ENCODE results near the gene TMEM260. TPM values are rescaled to one million over a fixed set of nuclear protein-coding genes. Genes with fewer than 3 reads are reported as not detected.

TMEM260 gene
- total RNA-seq, 4 donors from 2014 or later = 8.7 to 17.8 (median 11.2) TPM

DNA sequence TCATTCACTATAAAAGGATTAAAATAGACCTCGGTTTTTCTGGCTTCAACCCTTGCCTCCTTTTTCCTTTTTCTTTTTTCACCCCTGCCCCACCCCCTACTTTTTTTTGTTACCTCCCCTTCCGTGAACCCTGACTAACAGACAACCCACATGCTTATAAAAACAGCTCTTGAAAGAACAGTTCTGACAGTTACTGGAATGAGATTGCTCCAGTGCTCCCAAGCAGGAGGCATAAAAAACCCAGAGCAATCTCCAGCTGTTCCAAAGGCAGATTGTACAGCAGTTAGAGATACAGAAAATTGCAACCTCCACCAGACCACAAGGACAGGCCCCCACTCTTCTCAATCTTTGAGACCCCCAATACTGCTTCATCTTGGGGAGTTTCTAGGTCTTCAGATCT is 29.9 kb upstream of the TMEM260 start:
- no peaks in the 10 kb centered on the region for H3K4me1 ChIP-seq
- no peak for ATAC-seq
- H3K27me3 ChIP-seq = peaks cover 8% of the 10 kb centered on the region
- no peak overlapping the region for H3K27ac ChIP-seq
- no peaks in the 10 kb centered on the region for H3K36me3 ChIP-seq
- no peak overlapping the region for H3K4me3 ChIP-seq
- no peaks in the 10 kb centered on the region for H3K9me3 ChIP-seq
- TF ChIP-seq EP300 (IDR thresholded peaks at IDR 0.05) = no peak
- no peak for TF ChIP-seq POLR2AphosphoS5 (IDR thresholded peaks at IDR 0.05)
- TF ChIP-seq POLR2A (IDR thresholded peaks at IDR 0.05) = no peak
- TF ChIP-seq, protein P1, sequence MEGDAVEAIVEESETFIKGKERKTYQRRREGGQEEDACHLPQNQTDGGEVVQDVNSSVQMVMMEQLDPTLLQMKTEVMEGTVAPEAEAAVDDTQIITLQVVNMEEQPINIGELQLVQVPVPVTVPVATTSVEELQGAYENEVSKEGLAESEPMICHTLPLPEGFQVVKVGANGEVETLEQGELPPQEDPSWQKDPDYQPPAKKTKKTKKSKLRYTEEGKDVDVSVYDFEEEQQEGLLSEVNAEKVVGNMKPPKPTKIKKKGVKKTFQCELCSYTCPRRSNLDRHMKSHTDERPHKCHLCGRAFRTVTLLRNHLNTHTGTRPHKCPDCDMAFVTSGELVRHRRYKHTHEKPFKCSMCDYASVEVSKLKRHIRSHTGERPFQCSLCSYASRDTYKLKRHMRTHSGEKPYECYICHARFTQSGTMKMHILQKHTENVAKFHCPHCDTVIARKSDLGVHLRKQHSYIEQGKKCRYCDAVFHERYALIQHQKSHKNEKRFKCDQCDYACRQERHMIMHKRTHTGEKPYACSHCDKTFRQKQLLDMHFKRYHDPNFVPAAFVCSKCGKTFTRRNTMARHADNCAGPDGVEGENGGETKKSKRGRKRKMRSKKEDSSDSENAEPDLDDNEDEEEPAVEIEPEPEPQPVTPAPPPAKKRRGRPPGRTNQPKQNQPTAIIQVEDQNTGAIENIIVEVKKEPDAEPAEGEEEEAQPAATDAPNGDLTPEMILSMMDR (IDR thresholded peaks at IDR 0.05) = no peak
- WGBS, 2 donors (ENCODE audit: low coverage in 1 of 2) = 17% methylated on average over 2 of the region's 2 CpGs; no CpG with 5 or more reads in 1 of the 2 donors

DNA sequence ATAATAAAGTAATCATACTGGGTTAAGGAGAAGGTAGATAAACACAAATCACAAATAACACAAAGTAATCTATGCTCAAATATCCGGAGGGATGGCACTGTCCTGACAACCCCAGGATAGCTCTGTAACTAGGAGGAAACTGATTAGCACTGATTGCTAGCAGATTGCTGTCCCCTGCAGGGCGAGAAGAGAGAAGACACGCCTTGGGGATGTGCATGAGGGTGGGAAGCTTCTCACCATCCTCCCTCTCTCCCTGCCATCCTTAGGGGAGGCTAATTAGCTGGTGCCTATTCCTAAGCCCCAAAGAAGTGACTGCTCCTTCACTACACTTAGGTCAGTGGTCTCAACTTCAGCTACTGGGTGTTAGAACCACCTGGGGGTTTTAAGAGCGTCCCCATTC is 27.0 kb upstream of the TMEM260 start:
- Histone ChIP-seq H3K27me3 (peaks cover 15% of the 10 kb centered on the region), H3K27ac (no peak overlapping the region), H3K36me3 (no peaks in the 10 kb centered on the region), H3K4me1 (no peaks in the 10 kb centered on the region), H3K4me3 (no peak overlapping the region), H3K9me3 (no peaks in the 10 kb centered on the region)
- no peak for TF ChIP-seq POLR2A (IDR thresholded peaks at IDR 0.05)
- TF ChIP-seq EP300 (IDR thresholded peaks at IDR 0.05) = no peak
- TF ChIP-seq, protein P1 (IDR thresholded peaks at IDR 0.05) = no peak
- TF ChIP-seq POLR2AphosphoS5 (IDR thresholded peaks at IDR 0.05) = no peak
- ATAC-seq = no peak
- WGBS, 2 donors (ENCODE audit: low coverage in 1 of 2) = 27 to 60% methylated on average over 1 to 3 of the region's 4 CpGs

DNA sequence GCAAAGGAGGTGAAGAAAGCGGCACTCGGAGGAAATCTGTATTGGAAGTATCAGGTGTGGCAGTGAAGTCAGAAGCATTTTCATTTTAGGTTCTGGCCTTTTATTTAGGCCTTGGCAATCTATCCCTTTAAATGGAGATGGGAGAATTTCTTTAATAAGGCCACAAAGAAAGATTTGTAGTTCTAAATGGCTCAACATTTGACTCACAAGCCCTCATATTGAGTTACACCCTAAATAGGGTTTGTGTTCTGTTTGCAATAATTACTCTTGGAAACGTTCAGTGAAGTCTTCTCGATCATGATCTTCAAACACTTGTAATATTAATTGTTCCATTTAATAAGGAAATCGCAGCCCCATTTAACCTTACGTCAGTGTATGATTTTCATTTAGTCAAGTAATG is 25.3 kb upstream of the TMEM260 start:
- Histone ChIP-seq H3K27ac (no peak overlapping the region), H3K9me3 (no peaks in the 10 kb centered on the region), H3K4me1 (no peaks in the 10 kb centered on the region), H3K27me3 (peaks cover 23% of the 10 kb centered on the region), H3K4me3 (no peak overlapping the region), H3K36me3 (no peaks in the 10 kb centered on the region)
- ATAC-seq = no peak
- WGBS, 2 donors (ENCODE audit: low coverage in 1 of 2) = 71 to 80% methylated on average over 4 to 6 of the region's 6 CpGs
- TF ChIP-seq, protein P1 (IDR thresholded peaks at IDR 0.05) = no peak
- no peak for TF ChIP-seq POLR2A (IDR thresholded peaks at IDR 0.05)
- TF ChIP-seq POLR2AphosphoS5 (IDR thresholded peaks at IDR 0.05) = no peak
- TF ChIP-seq EP300 (IDR thresholded peaks at IDR 0.05) = no peak

DNA sequence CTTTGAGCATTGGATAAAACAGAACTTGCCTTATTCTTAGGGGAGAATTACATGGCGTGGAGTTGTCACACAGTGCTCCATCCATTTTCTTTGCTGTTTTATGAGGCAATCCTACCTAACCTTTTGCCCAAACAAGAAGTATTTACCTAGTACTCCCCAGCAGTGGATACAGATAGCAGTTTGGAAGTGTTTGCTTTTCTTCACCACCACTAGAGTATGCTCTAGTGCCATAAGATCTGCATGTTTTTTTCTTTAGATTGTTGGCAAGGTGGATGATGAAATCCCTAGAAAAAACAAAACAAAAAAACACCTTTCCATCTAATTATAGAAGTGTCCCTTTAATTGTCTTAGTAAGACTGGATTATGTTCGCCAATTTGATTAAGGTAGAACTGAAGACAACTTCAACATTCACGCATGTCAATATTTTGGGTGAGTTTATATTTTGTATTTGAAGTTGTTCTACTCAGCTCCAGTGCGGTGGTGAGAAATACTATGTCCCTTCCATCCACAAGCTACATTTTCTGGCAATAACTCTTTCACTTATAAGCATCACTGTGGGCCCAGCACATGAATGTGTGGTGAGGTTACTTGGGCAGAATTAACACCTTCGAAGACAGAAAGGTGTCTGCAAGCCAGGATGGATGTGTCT is 23.6 kb upstream of the TMEM260 start:
- Histone ChIP-seq H3K9me3 (no peaks in the 10 kb centered on the region), H3K27me3 (peaks cover 19% of the 10 kb centered on the region), H3K36me3 (no peaks in the 10 kb centered on the region), H3K4me1 (no peaks in the 10 kb centered on the region), H3K4me3 (no peak overlapping the region), H3K27ac (no peak overlapping the region)
- TF ChIP-seq POLR2AphosphoS5 (IDR thresholded peaks at IDR 0.05) = no peak
- no peak for TF ChIP-seq EP300 (IDR thresholded peaks at IDR 0.05)
- TF ChIP-seq, protein P1 (IDR thresholded peaks at IDR 0.05) = no peak
- no peak for TF ChIP-seq POLR2A (IDR thresholded peaks at IDR 0.05)
- no peak for ATAC-seq
- 48 to 67% methylated on average over 5 of the region's 5 CpGs for WGBS, 2 donors (ENCODE audit: low coverage in 1 of 2)

DNA sequence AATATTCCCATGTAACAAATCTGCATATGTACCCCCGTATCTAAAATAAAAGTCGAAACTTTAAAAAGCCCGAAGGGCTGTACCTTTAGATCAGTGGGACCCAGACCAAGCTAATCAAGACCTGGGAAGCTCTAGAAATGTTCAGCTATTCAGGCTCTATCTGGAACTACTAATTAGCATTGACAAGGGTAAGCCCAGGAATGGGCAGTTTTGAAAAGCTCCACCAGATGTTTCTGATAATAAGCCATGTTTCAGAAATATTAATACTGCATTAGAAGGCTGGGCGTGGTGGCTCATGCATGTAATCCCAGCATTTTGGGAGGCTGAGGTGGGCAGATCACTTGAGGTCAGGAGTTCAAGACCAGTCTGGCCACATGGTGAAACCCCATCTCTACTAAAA is 20.4 kb upstream of the TMEM260 start:
- Histone ChIP-seq H3K4me3 (no peak overlapping the region), H3K36me3 (no peaks in the 10 kb centered on the region), H3K27ac (no peak overlapping the region), H3K27me3 (peaks cover 33% of the 10 kb centered on the region), H3K9me3 (peaks cover 0 to 13% (median 0%) of the 10 kb centered on the region in 3 donors), H3K4me1 (no peaks in the 10 kb centered on the region)
- 86 to 94% methylated on average over 4 of the region's 4 CpGs for WGBS, 2 donors (ENCODE audit: low coverage in 1 of 2)
- TF ChIP-seq EP300 (IDR thresholded peaks at IDR 0.05) (no peak), POLR2AphosphoS5 (IDR thresholded peaks at IDR 0.05) (no peak), POLR2A (IDR thresholded peaks at IDR 0.05) (no peak)
- TF ChIP-seq, protein P1 (IDR thresholded peaks at IDR 0.05) = no peak
- ATAC-seq = no peak
